PFSK-1 (cell line): ENCODE data around the gene ZFAND3.

Source experiments
- FOXP2 ChIP-seq: optimal IDR thresholded peaks from 2 replicates; pipeline ENCODE3; 2011; ENCODE audit warnings: borderline replicate concordance, control low read depth, inconsistent platforms; ENCODE audit not compliant: insufficient read depth; ENCODE audit errors: extremely low read length, extremely low read depth
- POLR2AphosphoS5 ChIP-seq: IDR thresholded peaks from 2 replicates; pipeline ENCODE4 v1.6.1; 2012; ENCODE audit warnings: low read depth, mild to moderate bottlenecking, control low read depth, low read length, moderate library complexity
- REST ChIP-seq, 2 experiments: IDR thresholded peaks; 2 replicates each; pipeline versions ENCODE4 v1.6.1 to v1.8.0; 2011 to 2012; ENCODE audit warnings: low read depth in 2 of 2, low read length in 2 of 2, control low read depth in 1 of 2, inconsistent platforms in 1 of 2, mild to moderate bottlenecking in 1 of 2, moderate library complexity in 1 of 2; ENCODE audit not compliant: insufficient read depth in 1 of 2
- SIN3A ChIP-seq: IDR thresholded peaks from 2 replicates; pipeline ENCODE4 v1.6.1; 2012; ENCODE audit warnings: mild to moderate bottlenecking, low read length, moderate library complexity, borderline replicate concordance; ENCODE audit not compliant: insufficient read depth
- TAF1 ChIP-seq: IDR thresholded peaks from 2 replicates; pipeline ENCODE4 v1.6.1; 2012; ENCODE audit warnings: low read length, control low read depth, borderline replicate concordance; ENCODE audit not compliant: insufficient read depth

- TF ChIP-seq REST (IDR thresholded peaks at IDR 0.05; ENCODE audit: insufficient read depth in 1 of 2, low read depth in 2 of 2, low read length in 2 of 2) (no peak), TAF1 (no peak), SIN3A (no peak), POLR2AphosphoS5 (no peak), FOXP2 (no peak)
These were observed 348.6 kb downstream of the ZFAND3 start for GRCh38 chr6:38168126-38168525.
